Suprapubic skin (tissue), 4 donors: Measurements from ENCODE around the gene RBM33. TPM values are rescaled to one million over a fixed set of nuclear protein-coding genes. Genes with fewer than 3 reads are reported as not detected.

Experiments
- DNase-seq, 2 donors: peaks; one replicate each; pipeline ENCODE4 v3.0.0-alpha.2; 2019; ENCODE audit warnings: low spot score in 2 of 2
- H3K27ac ChIP-seq: fragments of 200-600 bp; sonication (generic); one replicate; pipeline ENCODE4 v1.5.1; 2019
- H3K27me3 ChIP-seq: fragments of 200-600 bp; sonication (generic); one replicate; pipeline ENCODE4 v1.5.1; 2019
- H3K36me3 ChIP-seq: fragments of 200-600 bp; sonication (generic); one replicate; pipeline ENCODE4 v1.5.1; 2019
- H3K4me1 ChIP-seq: fragments of 200-600 bp; sonication (generic); one replicate; pipeline ENCODE4 v1.5.1; 2019
- H3K4me3 ChIP-seq: fragments of 200-600 bp; sonication (generic); one replicate; pipeline ENCODE4 v1.5.1; 2019; ENCODE audit warnings: mild to moderate bottlenecking
- H3K9me3 ChIP-seq: fragments of 200-600 bp; sonication (generic); one replicate; pipeline ENCODE4 v1.5.1; 2019
- EP300 ChIP-seq: sonication (generic); formaldehyde crosslinking; IDR thresholded peaks from one replicate; pipeline ENCODE4 v1.6.1; 2017; ENCODE audit warnings: antibody characterized with exemption
- POLR2A ChIP-seq, 2 donors: fragments of 450-650 bp; IDR thresholded peaks; one replicate each; pipeline ENCODE4 v1.6.1; 2017; ENCODE audit warnings: antibody characterized with exemption in 2 of 2, mild to moderate bottlenecking in 2 of 2, moderate library complexity in 2 of 2
- POLR2AphosphoS5 ChIP-seq, 3 donors: sonication (generic); formaldehyde crosslinking; IDR thresholded peaks; one replicate each; pipeline ENCODE4 v1.6.1; 2017; ENCODE audit warnings: antibody characterized with exemption in 3 of 3
- WGBS: methylation state at CpG from one replicate; pipeline ENCODE4 v1.1.5; 2018; 5-methylcytosine and 5-hydroxymethylcytosine counted together
- total RNA-seq, 4 donors: library from RNA; depleted of rRNA; stranded (reverse); fragments of >200 nt; gene quantifications; one replicate each; pipeline ENCODE4 v1.1.0, GENCODE V29; 2016
- TF ChIP-seq, protein P1 (sequence below), 2 donors: fragments of 200-600 bp in 1 of 2; fragments of 450-650 bp in 1 of 2; sonication (generic) in 1 of 2; IDR thresholded peaks; one replicate each; pipeline ENCODE4 v1.5.1; 2016 to 2019; ENCODE audit warnings: antibody characterized with exemption in 2 of 2, mild to moderate bottlenecking in 1 of 2, moderate library complexity in 1 of 2

RBM33 gene
- total RNA-seq, 4 donors from 2014 or later, result 37.4 to 121 (median 58.2) TPM

DNA sequence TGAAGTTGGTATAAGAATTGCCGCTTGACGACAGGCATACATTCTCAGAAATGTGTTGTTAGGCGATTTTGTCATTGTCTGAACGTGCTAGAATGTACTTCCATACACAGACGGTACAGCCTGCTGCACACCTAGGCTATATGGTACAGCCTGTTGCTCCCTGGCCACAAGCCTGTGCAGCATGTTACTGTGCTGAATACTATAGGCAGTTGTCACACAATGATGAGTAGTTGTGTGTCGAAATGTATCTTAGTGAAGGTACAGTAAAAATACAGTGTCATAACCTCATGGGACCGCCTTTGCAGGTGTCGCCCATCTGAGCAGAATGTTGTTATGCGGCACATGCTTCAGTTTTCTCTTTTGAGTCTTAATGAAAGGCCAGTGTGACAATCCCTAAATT, 101.3 kb downstream of the RBM33 start:
- H3K4me1 ChIP-seq, result peaks cover 5% of the 10 kb centered on the region
- H3K4me3 ChIP-seq, result no peak overlapping the region
- no peaks in the 10 kb centered on the region for H3K9me3 ChIP-seq
- no peak overlapping the region for H3K27ac ChIP-seq
- no peak for DNase-seq
- H3K27me3 ChIP-seq, result no peaks in the 10 kb centered on the region
- peaks cover 50% of the 10 kb centered on the region for H3K36me3 ChIP-seq
- no peak for TF ChIP-seq POLR2A (IDR thresholded peaks at IDR 0.05)
- TF ChIP-seq, protein P1, sequence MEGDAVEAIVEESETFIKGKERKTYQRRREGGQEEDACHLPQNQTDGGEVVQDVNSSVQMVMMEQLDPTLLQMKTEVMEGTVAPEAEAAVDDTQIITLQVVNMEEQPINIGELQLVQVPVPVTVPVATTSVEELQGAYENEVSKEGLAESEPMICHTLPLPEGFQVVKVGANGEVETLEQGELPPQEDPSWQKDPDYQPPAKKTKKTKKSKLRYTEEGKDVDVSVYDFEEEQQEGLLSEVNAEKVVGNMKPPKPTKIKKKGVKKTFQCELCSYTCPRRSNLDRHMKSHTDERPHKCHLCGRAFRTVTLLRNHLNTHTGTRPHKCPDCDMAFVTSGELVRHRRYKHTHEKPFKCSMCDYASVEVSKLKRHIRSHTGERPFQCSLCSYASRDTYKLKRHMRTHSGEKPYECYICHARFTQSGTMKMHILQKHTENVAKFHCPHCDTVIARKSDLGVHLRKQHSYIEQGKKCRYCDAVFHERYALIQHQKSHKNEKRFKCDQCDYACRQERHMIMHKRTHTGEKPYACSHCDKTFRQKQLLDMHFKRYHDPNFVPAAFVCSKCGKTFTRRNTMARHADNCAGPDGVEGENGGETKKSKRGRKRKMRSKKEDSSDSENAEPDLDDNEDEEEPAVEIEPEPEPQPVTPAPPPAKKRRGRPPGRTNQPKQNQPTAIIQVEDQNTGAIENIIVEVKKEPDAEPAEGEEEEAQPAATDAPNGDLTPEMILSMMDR (IDR thresholded peaks at IDR 0.05), result no peak
- no peak for TF ChIP-seq POLR2AphosphoS5 (IDR thresholded peaks at IDR 0.05)
- no peak for TF ChIP-seq EP300
- 91% methylated on average over 9 of the region's 9 CpGs for WGBS

DNA sequence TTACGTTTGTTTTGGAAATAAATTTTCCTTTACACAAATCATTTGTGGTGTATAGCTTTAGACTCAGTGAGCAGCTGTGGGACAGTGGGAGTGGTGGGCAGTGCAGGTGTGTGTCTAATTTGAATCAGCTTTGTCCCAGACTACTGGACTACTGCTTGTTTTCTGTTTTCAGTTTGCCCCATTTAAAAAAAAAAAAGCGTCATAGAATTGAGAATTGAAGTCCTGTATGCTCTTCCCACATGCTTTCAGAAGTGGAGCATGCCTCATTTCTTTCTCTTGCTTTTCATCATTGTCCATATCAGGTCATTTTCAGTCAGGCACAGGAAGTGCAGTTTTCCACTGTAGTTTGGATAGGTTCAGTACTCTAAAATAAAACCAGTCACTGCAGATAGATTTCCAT, 101.7 kb downstream of the RBM33 start:
- Histone ChIP-seq H3K36me3 (peaks cover 46% of the 10 kb centered on the region), H3K4me1 (peaks cover 5% of the 10 kb centered on the region)
- 75% methylated on average over 2 of the region's 2 CpGs for WGBS

DNA sequence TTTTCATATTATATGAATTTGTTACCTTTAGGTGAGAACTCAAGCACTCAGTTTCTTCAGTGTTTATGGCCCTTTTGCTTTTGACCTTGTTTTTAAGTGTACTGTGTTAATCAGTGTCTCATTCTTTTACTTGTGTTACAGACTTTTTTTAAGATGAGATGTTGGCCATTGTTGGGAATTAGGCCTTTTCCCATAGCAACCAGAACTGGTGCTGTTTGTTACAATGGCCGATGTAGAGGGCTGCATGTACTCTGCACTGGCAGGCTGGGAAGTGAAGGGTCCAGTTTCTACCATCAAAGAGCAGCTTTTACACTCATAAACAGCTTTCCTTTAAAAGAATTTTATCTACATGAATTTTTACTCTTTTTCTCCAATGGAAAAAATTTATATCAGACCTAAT, 102.7 kb downstream of the RBM33 start:
- peaks cover 35% of the 10 kb centered on the region for H3K36me3 ChIP-seq
- no peak overlapping the region for H3K27ac ChIP-seq
- H3K4me3 ChIP-seq, result no peak overlapping the region
- peaks cover 5% of the 10 kb centered on the region for H3K4me1 ChIP-seq
- no peak for DNase-seq
- TF ChIP-seq, protein P1 (IDR thresholded peaks at IDR 0.05), result no peak
- no peaks in the 10 kb centered on the region for H3K27me3 ChIP-seq
- no peaks in the 10 kb centered on the region for H3K9me3 ChIP-seq
- WGBS, result 92% methylated on average over 1 of the region's 1 CpG

More for the DNA sequence above, 101.7 kb downstream of the RBM33 start:
- no peaks in the 10 kb centered on the region for H3K27me3 ChIP-seq
- no peak for DNase-seq
- H3K27ac ChIP-seq, result no peak overlapping the region
- no peak for TF ChIP-seq POLR2A (IDR thresholded peaks at IDR 0.05)
- no peak for TF ChIP-seq EP300
- TF ChIP-seq, protein P1 (IDR thresholded peaks at IDR 0.05), result no peak
- no peak for TF ChIP-seq POLR2AphosphoS5 (IDR thresholded peaks at IDR 0.05)
- no peaks in the 10 kb centered on the region for H3K9me3 ChIP-seq
- H3K4me3 ChIP-seq, result no peak overlapping the region

DNA sequence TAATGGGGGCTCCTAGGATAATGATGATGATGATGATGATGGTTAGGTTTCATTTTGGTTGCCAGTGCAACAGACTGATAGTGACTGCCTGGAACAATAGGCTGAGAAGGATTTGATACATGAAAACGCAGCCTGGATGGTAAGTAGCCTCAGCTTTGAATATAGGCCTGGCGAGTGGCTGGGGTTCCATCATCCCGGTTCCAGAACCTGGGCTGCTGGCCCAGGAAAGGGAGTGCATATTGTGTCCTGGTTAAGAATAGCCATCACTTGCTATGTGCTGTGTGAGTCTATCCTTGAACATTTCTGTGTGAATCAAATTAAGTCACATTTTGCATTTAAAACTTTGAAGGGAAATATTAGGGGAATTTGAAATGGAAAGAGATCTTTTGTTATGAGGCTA, 105.1 kb downstream of the RBM33 start:
- no peaks in the 10 kb centered on the region for H3K9me3 ChIP-seq
- WGBS, result 95% methylated on average over 3 of the region's 3 CpGs
- peaks cover 28% of the 10 kb centered on the region for H3K36me3 ChIP-seq
- H3K4me3 ChIP-seq, result no peak overlapping the region
- TF ChIP-seq POLR2A (IDR thresholded peaks at IDR 0.05), result no peak
- no peak for TF ChIP-seq EP300
- TF ChIP-seq POLR2AphosphoS5 (IDR thresholded peaks at IDR 0.05), result no peak
- TF ChIP-seq, protein P1 (IDR thresholded peaks at IDR 0.05), result no peak
- H3K4me1 ChIP-seq, result peaks cover 28% of the 10 kb centered on the region
- H3K27me3 ChIP-seq, result no peaks in the 10 kb centered on the region
- no peak overlapping the region for H3K27ac ChIP-seq
- DNase-seq, result no peak

DNA sequence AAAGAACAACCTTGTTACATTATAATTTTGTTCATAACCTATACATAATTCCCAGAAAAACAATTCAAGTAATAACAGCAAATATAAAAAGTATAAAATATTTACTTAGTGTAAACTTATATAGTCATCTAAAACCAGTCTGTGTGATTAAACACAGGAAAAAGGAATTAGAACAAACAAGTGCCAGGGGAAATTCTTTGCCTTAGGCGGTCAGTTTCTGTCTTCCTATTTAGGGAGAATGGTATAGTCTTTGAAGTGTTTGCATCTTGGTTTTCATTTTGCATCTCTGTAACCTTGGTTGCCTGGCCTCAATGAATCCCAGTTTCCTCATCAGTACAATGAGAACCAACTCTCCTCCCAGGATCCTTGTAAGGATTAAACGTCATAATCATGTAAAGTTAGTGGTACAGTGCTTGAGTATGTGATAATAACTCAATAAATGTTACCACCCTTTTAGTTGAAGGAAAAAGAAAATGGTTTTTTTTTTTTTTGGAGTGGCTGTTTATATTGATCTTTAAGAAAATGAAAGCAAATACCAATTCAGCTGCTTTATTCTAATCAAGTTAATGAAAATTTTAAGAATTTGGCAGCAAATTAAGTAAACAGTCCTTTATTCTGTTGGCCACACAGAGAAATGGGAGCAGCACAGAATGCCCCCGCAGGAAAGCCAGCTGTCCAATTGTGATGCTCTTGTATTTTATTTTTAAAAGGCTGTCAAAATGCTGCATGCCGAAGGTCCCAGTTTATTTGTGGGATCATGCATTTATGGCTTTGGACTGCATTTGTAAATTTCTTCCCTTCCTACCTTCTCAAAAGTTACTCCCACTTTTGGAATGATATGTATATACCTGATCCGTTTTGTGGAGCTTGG, 106.0 kb downstream of the RBM33 start:
- TF ChIP-seq, protein P1 (IDR thresholded peaks at IDR 0.05), result no peak
- TF ChIP-seq POLR2AphosphoS5 (IDR thresholded peaks at IDR 0.05) (no peak), POLR2A (IDR thresholded peaks at IDR 0.05) (no peak), EP300 (no peak)
- Histone ChIP-seq H3K9me3 (no peaks in the 10 kb centered on the region), H3K27ac (no peak overlapping the region), H3K27me3 (no peaks in the 10 kb centered on the region), H3K4me3 (no peak overlapping the region), H3K36me3 (peaks cover 20% of the 10 kb centered on the region), H3K4me1 (peaks cover 36% of the 10 kb centered on the region)
- DNase-seq, result no peak
- 87% methylated on average over 5 of the region's 5 CpGs for WGBS
